Measurements from ENCODE around the gene DAP3.
"Not testable (repeated sequence)": the region's sequence is repeated elsewhere in the genome, so short reads cannot be mapped to it uniquely, and the experiment has no call there.

DAP3 gene

GRCh38 chr1:155718524-155719115 is 29.7 kb downstream of the DAP3 start:
- not testable (repeated sequence) for DNase-seq (ENCODE audit: low read depth)

GRCh38 chr1:155719703-155720102 is 30.8 kb downstream of the DAP3 start:
- no peak for DNase-seq (ENCODE audit: low read depth)

- no peak for DNase-seq (ENCODE audit: low read depth)
Measured at GRCh38 chr1:155725142-155725541, 36.3 kb downstream of the DAP3 start.

GRCh38 chr1:155729031-155729898 is 40.4 kb downstream of the DAP3 start:
- no peak for DNase-seq (ENCODE audit: low read depth)

- DNase-seq (ENCODE audit: low read depth), result no peak
Measured at GRCh38 chr1:155740995-155741394, 52.1 kb downstream of the DAP3 start.

- DNase-seq (ENCODE audit: low read depth), result no peak
Measured at GRCh38 chr1:155741908-155742307, 53.0 kb downstream of the DAP3 start.

GRCh38 chr1:155744711-155745283 is 55.9 kb downstream of the DAP3 start:
- no peak for DNase-seq (ENCODE audit: low read depth)

GRCh38 chr1:155745284-155746228 is 56.7 kb downstream of the DAP3 start:
- DNase-seq (ENCODE audit: low read depth), result peak; percentile 91

GRCh38 chr1:155747586-155747985 is 58.7 kb downstream of the DAP3 start:
- not testable (repeated sequence) for DNase-seq (ENCODE audit: low read depth)

GRCh38 chr1:155748141-155748540 is 59.2 kb downstream of the DAP3 start:
- not testable (repeated sequence) for DNase-seq (ENCODE audit: low read depth)

GRCh38 chr1:155759017-155759416 is 70.1 kb downstream of the DAP3 start:
- DNase-seq (ENCODE audit: low read depth), result not testable (repeated sequence)

- DNase-seq (ENCODE audit: low read depth), result no peak
Measured at GRCh38 chr1:155759966-155760630, 71.2 kb downstream of the DAP3 start.

- no peak for DNase-seq (ENCODE audit: low read depth)
Measured at GRCh38 chr1:155760751-155761475, 72.0 kb downstream of the DAP3 start.

GRCh38 chr1:155761736-155762405 is 73.0 kb downstream of the DAP3 start:
- DNase-seq (ENCODE audit: low read depth), result peak; percentile 74

- not testable (repeated sequence) for DNase-seq (ENCODE audit: low read depth)
Measured at GRCh38 chr1:155763090-155763815, 74.4 kb downstream of the DAP3 start.

GRCh38 chr1:155763989-155764388 is 75.1 kb downstream of the DAP3 start:
- not testable (repeated sequence) for DNase-seq (ENCODE audit: low read depth)

- not testable (repeated sequence) for DNase-seq (ENCODE audit: low read depth)
Measured at GRCh38 chr1:155767399-155767989, 78.6 kb downstream of the DAP3 start.

- DNase-seq (ENCODE audit: low read depth), result no peak
Measured at GRCh38 chr1:155769257-155769656, 80.4 kb downstream of the DAP3 start.

GRCh38 chr1:155773221-155773620 is 84.3 kb downstream of the DAP3 start:
- DNase-seq (ENCODE audit: low read depth), result no peak
